Measurements from ENCODE around the gene ID3.

Gene ID3

GRCh38 chr1:23524163-23524562 is 35.1 kb downstream of the ID3 start:
- POLR2A ChIA-PET: interaction anchor here (0.7 to 1.2 kb wide), 3 partner anchors 16 to 25 kb away, joined by 4 to 8 read pairs (median 4); no protein-coding TSS in a partner anchor
- Histone ChIP-seq H3K9me3 (ENCODE audit: control insufficient read depth, insufficient read depth, low read depth, low read length) (no peaks in the 10 kb centered on the region), H3K4me3 (ENCODE audit: low read depth, low read length) (no peak overlapping the region), H3K4me1 (ENCODE audit: control insufficient read depth, insufficient read depth, low read length) (peaks cover 10% of the 10 kb centered on the region), H3K36me3 (ENCODE audit: control insufficient read depth in 2 of 2, insufficient read depth in 1 of 2, low read length in 2 of 2) (peaks cover 7 to 67% of the 10 kb centered on the region in 2 experiments; a peak in 2 of 3 replicates), H3K27ac (ENCODE audit: extremely low read depth, low read depth, low read length) (no peak overlapping the region)
- CTCF ChIA-PET: interaction anchor here (0.6 to 2.2 kb wide), 7 partner anchors 9 to 524 kb away, joined by 3 to 12 read pairs (median 3); no protein-coding TSS in a partner anchor
- no peak for TF ChIP-seq GLI2 (tag by site-specific recombination; IDR thresholded peaks at IDR 0.05; ENCODE audit: borderline replicate concordance, low read depth)
- no peak for TF ChIP-seq ZNF610 (tag by site-specific recombination; IDR thresholded peaks at IDR 0.05; ENCODE audit: borderline replicate concordance)
- TF ChIP-seq ZNF626 (tag by site-specific recombination; IDR thresholded peaks at IDR 0.05): no peak
- TF ChIP-seq ZNF202 (tag by site-specific recombination; IDR thresholded peaks at IDR 0.05; ENCODE audit: borderline replicate concordance): no peak
- no peak for TF ChIP-seq ZNF280C (tag by site-specific recombination; IDR thresholded peaks at IDR 0.05)

GRCh38 chr1:23522244-23522982 is 36.9 kb downstream of the ID3 start:
- H3K4me1 ChIP-seq (ENCODE audit: control insufficient read depth, insufficient read depth, low read length): peaks cover 9% of the 10 kb centered on the region
- POLR2A ChIA-PET: no interaction called here
- no peak overlapping the region for H3K4me3 ChIP-seq (ENCODE audit: low read depth, low read length)
- no peaks in the 10 kb centered on the region for H3K9me3 ChIP-seq (ENCODE audit: control insufficient read depth, insufficient read depth, low read depth, low read length)
- TF ChIP-seq ZIC2 (tag by site-specific recombination; IDR thresholded peaks at IDR 0.05) (no peak), KLF1 (tag by site-specific recombination; IDR thresholded peaks at IDR 0.05) (0 out of 2 replicates have a peak, but pooled peaks have one; percentile 2)
- H3K36me3 ChIP-seq (ENCODE audit: control insufficient read depth in 2 of 2, insufficient read depth in 1 of 2, low read length in 2 of 2): peaks cover 11 to 79% of the 10 kb centered on the region in 2 experiments; a peak in 2 of 3 replicates
- H3K27ac ChIP-seq (ENCODE audit: extremely low read depth, low read depth, low read length): no peak overlapping the region
- CTCF ChIA-PET: interaction anchor here (0.6 kb wide), 1 partner anchor 423 kb away, joined by 4 read pairs; no protein-coding TSS in a partner anchor

- H3K4me3 ChIP-seq (ENCODE audit: low read depth, low read length): no peak overlapping the region
- POLR2A ChIA-PET: no interaction called here
- CTCF ChIA-PET: interaction anchor here (0.9 kb wide), 1 partner anchor 25 kb away, joined by 3 read pairs; no protein-coding TSS in a partner anchor
- no peak overlapping the region for H3K27ac ChIP-seq (ENCODE audit: extremely low read depth, low read depth, low read length)
- peaks cover 11 to 79% of the 10 kb centered on the region in 2 experiments; a peak in 2 of 3 replicates for H3K36me3 ChIP-seq (ENCODE audit: control insufficient read depth in 2 of 2, insufficient read depth in 1 of 2, low read length in 2 of 2)
- no peaks in the 10 kb centered on the region for H3K9me3 ChIP-seq (ENCODE audit: control insufficient read depth, insufficient read depth, low read depth, low read length)
- peaks cover 9% of the 10 kb centered on the region for H3K4me1 ChIP-seq (ENCODE audit: control insufficient read depth, insufficient read depth, low read length)
- TF ChIP-seq PRDM10 (tag by site-specific recombination; IDR thresholded peaks at IDR 0.05) (0 out of 2 replicates have a peak, but pooled peaks have one; percentile 40), ATF2 (tag by site-specific recombination; IDR thresholded peaks at IDR 0.05; ENCODE audit: low read depth) (peak; percentile 78), KLF1 (tag by site-specific recombination; IDR thresholded peaks at IDR 0.05) (peak; percentile 53), ZFHX2 (tag by site-specific recombination; conservative IDR thresholded peaks at IDR 0.05) (peak; percentile 95), KLF9 (tag by site-specific recombination; IDR thresholded peaks at IDR 0.05; ENCODE audit: low read depth) (peak; percentile 32; the same call in 1 of the 2 replicates), ZNF843 (tag by site-specific recombination; IDR thresholded peaks at IDR 0.05) (no peak), EGR2 (tag by site-specific recombination; IDR thresholded peaks at IDR 0.05; ENCODE audit: low read depth) (peak; percentile 87), SP2 (tag by site-specific recombination; IDR thresholded peaks at IDR 0.05) (peak; percentile 80), ZNF37A (tag by site-specific recombination; IDR thresholded peaks at IDR 0.05) (no peak)
Measured at GRCh38 chr1:23521588-23521987, 37.7 kb downstream of the ID3 start.

Data from HEK293 (cell line).